GM18499 (cell line): ENCODE data around the gene CHIT1.

Source experiments
- ATAC-seq: cut with Tn5 transposase; IDR thresholded peaks from one replicate; pipeline ENCODE4 v1.9.1; 2021; ENCODE audit warnings: moderate number of reproducible peaks; ENCODE audit not compliant: insufficient read depth, unreplicated experiment

Gene CHIT1

DNA sequence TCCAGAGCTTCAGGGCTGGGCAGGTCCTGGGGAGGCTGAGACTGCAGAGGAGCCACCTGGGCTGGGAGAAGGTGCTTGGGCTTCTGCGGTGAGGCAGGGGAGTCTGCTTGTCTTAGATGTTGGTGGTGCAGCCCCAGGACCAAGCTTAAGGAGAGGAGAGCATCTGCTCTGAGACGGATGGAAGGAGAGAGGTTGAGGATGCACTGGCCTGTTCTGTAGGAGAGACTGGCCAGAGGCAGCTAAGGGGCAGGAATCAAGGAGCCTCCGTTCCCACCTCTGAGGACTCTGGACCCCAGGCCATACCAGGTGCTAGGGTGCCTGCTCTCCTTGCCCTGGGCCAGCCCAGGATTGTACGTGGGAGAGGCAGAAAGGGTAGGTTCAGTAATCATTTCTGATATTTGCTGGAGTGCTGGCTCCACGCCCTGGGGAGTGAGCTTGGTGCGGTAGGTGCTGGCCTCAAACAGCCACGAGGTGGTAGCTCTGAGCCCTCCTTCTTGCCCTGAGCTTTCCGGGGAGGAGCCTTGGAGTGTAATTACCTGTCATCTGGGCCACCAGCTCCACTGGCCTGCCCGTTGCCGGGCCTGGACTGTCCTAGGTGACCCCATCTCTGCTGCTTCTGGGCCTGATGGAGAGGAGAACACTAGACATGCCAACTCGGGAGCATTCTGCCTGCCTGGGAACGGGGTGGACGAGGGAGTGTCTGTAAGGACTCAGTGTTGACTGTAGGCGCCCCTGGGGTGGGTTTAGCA is 63.1 kb downstream of the CHIT1 start:
- no peak for ATAC-seq
